ENCODE data around the gene RAE1.

The RAE1 gene

DNA sequence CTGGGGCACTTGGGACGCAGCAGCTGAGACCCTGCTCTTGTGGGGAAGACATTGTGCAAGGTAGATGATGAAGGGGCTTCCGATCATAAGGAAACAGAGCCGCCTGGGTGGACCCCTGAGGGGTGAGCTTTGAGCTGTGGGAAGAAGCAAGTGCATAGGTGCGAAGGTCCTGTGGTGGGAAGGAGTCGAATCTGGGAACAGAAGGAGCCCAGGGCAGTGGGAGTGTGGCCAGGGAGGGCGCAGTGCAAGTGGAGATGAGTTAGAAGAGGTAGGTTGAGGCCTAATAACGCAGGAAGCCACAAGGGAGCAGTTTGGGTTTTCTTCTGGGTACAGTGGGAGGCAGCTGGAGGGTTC, 50.5 kb downstream of the RAE1 start:
- no peak for DNase-seq

DNA sequence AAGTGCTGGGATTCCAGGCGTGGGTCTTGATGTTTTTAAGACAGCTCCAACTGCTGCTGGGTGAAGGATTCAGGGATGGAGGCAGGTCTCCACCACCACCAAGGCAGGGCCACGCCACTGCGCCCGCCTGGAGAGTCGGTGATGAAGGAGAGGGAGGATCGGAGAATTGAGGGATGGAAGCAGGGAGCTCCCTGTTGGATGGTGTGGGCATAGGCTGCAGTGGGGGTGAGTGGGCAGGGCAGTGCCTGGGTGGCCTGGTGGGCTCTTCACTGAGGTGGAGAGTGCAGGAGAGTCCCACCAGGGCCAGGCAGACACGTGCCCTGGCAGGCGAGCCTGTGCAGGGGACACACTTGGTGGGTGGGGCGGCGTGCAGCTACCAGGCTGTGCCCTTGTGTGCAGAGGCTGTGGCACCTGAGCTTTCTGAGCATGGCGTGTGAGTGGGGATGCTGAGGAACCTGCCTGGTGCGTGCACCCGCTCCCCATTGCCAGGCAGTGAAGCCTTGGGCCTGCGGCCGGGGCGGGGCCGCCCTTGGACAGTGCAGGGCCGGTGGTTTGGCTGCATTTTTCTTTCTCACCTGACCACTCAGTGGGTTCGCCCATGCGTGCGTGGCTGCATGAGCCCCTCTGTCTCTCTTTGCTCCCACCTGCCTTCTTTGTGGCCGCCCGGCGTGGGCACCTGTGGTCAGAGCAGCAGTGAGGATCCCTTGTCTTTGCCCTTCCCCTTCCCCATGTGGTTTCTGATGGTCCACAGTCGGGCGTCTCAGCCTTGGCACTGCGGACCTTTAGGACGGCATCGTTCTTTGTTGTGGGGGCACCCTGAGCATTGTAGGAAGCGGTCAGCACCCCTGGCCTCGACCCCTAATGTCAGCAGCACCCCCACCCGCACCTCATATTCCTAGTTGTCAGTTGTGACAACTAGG, 51.4 kb downstream of the RAE1 start:
- no peak for DNase-seq

DNA sequence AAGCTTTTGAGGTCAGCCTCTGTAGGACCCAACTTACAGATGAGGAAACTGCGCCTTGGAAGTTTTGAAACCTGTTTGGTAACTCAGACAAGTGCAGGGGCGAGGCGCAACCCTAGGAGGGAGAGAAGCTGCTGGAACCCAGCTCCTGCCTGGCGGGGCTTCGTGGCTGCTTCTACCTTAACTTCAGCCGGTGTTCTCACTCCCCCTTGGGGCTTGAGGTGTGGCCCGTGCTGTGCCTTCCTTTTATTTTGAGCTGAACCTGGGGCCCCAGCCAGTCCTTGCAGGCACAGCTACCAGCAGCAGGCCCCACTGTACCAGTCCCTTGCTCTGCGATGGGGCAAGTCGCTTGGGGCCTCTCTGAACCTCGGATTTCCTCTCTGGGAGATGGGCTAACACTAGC, 52.2 kb downstream of the RAE1 start:
- no peak for DNase-seq

DNA sequence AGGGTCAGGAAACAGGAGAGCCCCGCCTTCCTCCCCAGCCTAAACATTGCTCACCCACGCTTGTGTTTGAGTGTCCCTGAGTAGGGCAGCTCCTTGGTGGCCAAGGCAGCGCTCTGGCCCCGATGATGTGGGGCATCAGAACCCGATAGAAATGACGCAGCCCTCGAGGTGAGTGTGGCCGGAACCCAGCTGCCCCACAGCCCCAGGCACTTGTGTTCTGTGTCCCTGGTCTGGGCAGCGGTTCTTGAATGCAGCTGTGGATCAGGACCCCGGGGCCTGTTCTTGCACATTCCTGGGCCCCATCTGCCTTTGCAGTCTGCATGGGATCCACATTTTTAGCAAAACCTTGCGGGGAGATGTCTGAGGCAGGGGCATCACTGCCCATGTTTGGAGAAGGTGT, 53.0 kb downstream of the RAE1 start:
- no peak for DNase-seq

DNA sequence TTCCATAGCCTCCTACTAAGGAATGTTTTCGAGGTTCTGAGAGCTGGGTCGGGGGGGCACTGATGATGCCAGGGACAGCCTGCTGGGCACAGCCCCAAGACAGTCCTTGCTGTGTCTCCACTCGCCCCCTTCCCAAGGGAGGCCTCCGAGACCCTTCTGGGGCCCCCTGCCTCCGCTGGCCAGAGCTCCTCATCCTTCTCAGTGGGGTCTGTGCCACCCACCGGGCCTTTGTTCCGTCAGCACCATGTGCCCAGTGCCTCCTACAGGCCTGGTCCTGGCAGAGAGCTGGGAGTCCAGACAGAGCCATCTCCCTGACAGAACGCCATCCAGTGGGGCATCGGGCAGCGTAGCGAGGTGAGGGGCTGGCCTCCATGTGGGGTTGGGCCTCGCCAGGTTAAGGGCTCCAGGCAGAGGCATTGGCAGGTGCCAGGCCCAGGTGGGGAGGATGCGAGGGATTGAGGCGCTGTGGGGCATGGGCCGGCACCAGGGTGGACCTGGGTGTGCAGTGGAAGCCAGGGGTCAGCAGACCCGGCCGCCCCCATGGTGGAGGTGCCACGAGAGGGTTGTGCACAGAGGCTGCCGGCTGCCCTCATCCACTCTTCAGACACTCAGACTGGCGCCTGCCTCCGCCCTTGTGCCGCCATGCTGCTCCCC, 53.5 kb downstream of the RAE1 start:
- DNase-seq, result no peak

DNA sequence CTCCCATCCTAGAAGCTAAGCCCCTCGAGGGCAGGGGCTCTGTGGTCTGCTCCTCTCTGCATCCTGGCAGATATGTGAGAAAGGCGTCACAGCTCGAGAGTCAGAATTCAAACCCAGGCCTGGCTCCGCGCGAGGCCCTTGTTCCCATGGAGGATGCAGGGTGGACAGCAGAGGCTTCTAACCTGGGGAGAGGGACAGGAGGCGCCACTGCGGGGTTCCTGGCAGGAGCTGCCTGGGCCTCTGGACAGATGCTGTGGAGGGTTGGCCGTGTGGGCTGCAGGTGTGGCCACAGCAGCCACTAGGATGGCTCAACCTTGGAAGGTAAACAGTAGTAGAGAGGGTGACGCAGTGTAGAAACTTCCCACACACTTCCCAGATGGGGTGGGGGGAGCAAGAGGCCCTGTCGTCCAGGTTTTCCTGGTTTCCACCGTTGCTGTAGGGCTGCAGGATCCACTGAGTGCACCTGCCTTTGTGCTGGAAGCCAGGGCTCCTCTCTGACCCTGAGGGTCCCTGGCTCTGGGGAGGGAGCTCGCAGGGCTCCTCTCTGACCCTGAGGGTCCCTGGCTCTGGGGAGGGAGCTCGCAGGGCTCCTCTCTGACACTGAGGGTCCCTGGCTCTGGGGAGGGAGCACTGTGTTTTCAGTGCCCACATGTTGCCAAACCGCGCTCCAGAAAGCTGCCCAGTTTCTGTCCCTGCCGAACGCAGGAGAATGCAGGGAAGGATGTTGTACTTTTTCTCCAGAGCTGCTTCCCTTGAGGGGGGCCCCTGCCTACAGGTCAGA, 54.4 kb downstream of the RAE1 start:
- DNase-seq, result no peak

DNA sequence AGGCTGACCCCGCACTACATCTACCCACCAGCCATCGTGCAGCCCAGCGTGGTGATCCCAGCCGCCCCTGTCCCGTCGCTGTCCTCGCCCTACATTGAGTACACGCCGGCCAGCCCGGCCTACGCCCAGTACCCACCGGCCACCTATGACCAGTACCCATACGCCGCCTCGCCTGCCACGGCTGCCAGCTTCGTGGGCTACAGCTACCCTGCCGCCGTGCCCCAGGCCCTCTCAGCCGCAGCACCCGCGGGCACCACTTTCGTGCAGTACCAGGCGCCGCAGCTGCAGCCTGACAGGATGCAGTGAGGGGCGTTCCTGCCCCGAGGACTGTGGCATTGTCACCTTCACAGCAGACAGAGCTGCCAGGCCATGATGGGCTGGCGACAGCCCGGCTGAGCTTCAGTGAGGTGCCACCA, 56.5 kb downstream of the RAE1 start:
- no peak for DNase-seq

DNA sequence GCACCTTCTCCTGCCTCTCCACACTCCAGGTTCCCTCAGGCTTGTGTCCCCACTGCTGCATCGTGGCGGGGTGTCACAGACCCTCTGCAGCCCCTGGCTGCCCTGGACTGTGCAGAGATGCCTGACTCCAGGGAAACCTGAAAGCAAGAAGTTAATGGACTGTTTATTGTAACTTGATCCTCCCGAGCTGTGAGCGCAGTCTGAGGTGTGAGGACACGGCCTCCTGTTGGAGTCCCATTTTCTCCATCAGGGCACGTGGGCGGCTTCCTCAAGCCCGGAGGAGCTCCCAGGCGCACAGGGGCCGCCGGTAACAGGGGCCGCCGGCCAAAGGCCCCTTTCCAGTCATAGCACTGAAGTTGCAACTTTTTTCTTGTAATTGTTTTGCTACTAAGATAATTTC, 57.1 kb downstream of the RAE1 start:
- no peak for DNase-seq

DNA sequence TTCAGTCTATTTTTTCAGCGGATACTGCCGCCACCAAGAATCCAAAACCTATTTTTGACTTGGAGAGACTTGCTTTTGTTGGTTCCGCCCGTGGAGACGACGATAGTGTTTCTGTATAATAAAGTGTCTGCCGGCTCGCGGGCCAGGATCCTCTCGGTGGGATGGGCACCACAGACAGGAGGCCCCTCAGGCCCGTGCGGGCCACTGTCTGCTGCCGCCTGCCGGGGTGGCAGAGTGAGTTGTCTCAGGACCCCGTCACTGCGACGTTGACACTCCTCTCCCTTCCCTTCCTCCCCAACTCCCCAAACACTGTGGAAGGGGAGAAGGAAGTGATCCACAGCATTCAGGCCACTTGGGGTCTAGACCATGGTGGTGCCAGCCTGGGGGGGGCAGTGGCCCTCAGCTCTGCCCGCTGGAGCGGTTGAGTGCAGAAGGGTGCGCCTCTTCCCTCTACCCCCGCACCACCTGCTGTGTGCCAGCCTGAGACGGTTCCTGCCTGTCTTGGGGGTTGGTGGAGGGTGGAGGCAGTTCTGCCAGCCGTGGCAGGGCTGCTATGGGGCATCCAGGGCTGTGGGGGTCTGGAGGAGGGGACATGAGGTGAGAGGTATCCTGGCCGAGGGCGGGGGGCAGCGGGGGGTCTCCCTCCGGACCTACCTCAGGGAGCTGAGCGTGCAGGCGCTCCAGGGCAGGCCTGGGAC, 57.6 kb downstream of the RAE1 start:
- DNase-seq, result no peak

DNA sequence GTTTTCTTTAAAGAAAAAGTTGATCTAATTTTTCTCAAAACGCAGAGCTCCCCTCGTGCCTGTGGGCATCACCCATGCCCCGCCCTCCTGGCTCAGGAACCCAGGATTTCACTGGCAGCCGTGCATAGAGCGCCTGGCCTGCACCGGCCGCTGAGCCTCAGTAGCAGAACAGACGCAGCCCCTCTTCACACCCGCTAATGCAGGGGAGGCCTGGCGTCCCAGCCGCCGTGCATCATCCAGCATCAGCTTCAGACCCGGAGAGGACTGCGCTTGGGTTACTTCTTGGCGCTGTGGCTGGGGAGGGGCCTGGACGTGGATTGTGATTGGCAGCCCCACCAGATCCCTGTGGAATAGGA, 58.2 kb downstream of the RAE1 start:
- DNase-seq, result no peak

DNA sequence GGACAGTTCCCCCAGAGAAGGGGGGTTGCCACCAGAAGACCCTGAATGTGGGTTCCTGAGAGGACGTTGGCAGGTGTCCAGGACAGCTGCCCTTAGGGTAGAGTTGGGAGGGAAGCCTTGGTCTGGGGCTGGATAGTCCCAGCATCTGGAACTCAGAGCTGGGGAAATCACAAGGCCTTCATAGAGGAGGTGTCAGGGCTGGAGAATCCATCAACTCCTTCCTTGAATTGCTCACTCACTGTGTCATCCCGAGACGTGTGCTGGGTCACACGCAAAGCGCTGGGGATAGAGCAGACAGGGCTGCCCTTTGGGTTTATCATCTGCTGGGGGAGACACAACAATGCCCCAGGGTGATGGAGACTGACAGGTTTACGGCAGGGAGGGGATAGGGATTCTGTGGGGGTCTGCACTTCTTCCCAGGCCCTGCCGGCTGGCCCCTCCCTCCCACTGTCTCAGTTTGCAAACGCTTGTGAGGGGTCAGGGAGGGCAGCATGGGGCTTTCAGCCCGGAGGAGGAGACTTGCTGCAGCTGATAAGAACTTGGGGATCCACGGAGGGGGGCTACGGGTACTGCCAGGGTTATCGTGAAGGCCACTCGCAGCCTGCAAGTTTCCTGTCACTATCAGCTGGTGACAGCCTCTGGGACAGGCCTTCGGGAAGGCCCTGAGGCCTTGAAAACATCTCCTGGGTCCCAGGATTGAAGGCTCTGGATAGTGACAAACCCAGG, 58.8 kb downstream of the RAE1 start:
- DNase-seq, result no peak

DNA sequence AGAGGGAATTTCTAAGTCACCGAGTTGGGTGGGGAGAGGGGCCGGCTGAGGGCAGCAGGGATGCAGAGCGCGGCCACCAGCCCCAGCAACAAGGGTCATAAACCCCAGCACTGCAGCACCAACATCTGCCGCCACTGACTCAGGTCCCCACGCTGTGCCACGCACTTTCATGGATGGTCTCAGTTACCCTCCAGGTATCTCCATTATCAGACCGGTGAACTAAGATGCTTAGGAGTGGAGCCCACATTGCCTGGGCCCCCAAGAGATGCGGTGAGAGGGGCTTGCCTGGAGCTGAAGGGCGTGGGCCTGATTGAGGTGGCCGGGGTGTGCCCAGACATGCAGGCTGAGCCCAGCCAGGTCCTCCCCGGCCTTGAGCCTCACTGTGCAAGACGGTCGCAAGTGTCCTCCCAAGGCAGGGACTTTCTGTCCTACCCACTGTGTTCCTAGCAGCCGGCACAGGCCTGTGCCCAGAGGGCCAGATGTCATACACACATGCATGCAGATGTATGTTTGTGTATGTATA, 59.4 kb downstream of the RAE1 start:
- DNase-seq, result no peak

DNA sequence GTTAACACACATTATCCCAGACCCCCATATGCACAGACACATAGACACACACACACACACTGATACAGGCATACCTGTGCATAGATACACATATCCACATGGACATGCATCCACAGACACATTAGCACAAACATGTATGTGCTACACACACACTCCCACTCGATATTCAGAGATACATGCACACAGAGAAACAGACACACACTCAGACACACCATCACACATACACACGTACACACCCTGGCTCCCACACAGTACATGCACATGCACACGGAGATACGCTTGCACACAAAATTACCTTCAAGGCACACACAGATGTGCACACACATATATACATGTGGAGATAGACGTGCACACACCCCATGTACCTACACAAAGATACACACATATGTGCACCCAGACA, 59.9 kb downstream of the RAE1 start:
- no peak for DNase-seq

DNA sequence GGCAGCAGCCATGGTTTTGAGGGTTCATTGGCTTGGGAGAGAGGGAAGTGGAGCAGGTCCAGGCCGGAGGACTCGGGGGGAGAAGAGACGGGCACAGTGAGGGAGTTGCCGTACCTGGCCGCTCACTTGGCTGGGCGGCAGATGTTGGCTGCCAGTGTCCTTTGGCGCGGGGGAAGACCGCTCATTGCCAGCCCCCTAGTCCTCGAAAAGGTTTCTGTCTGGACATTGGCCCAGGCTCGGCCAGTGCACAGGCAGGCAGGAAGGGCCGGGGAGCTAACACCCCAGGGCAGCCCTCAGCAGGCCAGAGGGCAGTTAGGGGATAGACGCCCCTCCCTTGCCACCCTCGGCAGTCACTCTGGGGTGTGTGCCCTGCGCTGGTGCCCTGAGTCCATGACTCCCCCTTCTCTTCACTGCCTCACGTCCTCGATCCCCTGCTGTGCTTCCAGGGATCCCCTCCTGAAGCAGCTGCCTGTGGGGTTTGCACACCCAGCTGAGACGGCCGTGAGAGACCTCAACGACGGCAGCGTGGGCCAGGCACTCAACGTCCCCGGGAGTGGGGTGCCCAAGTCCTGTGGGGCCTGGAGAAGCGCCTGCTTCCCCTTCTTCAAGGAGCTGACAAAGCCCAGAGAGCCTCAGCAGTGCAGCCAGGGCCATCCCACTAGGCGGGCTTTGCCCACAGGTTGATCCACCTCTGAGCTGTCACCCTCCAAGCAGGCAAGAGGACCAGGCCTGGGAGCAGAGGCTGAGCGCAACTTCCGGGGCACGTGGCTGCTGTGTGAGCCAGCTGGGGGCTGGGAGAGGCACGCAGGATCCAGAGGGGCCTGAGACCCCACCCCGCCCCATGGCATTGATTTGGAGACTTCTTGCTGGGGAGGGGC, 60.6 kb downstream of the RAE1 start:
- DNase-seq, result no peak

DNA sequence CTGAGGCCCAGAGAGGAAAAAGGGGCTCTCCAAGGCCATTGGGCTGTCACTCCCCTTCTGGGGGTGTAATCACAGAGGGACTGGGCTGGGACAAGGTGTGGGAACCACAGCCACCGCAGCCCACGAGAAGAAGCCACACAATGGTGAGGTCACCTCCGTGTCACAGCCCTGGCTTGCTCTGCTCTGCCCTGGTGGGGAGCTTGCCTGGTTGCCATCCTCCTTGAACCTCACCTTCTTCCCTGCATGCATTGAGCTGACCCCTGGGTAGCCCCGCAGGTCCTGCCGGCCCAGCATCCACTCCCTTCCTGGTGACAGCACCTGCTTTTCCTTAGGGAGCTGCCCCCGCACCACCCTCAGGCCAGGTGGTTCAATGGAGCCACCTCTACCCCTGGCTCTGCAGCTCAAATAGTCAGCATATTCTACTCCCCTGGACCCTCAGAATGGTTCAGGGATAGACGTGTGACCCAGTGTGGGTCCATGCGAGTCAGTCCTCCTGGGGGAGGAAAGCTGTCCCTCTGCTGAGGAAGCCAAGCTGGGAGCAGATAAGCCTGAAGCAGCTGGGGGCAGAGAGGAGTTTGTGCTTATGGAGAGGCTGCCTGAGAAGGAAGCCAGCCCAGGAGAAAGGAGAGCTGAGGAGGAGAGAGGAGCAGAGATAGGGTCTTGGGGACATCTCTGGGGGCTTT, 61.4 kb downstream of the RAE1 start:
- DNase-seq, result peak; percentile 41

DNA sequence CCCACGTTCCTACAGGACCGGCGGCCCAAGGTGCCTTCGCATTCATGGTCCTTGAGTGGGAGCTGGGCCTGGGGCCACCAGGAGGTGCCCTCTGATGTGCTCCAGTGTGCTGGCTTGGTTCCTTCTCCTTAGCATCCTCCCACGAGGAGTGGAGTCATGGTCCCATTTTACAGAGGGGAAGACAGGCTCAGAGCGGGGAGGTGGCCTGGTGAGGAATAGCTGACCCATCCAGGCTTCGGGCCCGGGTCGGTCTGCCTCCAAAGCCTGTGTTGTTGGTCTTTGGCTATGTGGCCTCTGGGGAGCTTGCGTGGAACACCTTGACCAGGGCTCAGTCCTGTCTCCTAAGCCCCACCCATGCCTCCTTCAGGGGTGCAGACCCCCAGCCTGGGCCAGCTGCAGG, 62.9 kb downstream of the RAE1 start:
- DNase-seq, result no peak

DNA sequence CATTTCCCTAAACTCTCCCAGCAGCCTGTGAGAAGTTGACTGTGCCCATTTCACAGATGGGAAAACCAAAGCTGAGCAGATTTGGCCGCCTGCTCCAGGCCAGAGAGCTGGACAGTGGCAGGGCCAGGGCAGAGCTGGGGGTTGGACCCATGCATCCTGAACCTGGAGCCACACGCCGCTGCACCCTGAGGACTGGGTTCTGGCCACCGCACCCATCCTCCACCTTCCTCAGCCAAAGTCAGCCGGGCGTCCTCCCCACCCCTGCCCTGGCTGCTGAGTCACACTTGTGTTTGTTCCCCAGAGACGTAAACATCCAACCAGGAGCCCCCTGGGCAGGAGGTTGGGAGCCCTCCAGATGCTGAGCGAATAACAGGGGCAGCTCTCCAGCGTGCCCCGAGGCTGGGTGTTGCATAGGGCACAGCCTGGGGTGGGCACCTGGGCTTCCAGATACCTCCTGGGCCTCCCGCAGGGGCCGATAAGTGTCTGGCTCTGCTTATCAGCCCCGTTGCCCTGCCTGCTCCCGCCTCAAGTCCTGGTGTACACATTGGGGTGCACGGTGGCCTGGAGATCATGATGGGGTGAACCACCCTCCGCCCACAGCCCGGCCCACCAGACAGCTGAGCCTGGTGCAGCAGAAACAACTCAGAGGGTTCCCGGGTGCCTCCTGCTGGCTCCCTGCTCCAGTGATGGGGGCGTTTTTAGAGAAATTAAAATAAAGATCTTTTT, 64.0 kb downstream of the RAE1 start:
- no peak for DNase-seq

DNA sequence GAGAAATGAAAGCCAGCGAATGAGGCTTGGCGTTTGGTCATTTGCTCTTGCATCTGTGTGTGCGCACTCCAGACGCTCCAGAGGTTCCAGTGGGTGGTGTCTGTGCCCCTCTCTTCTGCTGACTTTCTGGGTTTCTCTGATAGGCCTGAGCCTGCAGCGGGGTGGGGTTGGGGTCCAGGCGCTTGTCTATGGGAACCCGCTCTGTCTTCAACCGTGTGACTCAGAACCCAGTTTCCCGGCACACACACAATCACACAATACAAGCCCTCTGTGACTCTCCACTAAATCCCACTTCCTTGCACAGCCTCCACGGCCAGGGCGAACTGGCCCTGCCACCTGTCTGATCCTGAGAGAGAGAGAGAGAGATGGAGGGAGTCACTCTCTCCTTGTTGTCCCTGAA, 64.7 kb downstream of the RAE1 start:
- DNase-seq, result no peak

DNA sequence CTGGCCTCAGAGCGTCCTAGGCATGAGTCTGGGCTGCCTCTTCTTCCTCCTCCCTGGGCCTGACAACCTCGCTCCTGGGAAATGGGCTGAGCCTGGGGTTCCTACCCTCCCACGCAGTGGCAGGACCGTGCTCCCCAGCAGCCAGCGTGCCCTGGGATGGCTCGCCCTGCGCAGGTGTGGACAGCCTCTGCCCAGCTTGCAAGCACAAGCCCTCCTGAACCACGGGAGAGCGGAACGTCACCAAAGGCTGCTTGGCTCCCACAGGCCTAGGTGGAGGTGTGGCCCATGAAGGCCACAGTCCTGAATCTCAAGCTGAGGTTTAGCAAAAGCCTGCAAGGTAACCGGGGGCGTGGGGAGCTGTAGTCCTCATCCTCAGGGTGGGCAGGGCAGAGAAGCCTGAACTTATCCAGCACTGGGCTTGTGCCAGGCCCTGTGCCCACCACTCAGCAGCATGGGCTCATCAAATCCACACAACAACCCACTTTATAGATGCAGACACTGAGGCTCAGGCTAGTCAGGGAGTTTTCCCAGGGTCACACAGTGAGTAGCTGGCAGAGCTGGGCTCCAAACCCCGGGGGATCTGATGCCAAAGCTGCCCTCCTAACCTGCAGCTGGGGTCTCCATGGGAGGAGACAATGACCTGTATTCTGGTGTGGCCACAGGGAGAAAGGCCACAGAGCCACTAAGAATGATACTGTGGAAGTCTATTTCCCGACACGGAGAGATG, 65.4 kb downstream of the RAE1 start:
- no peak for DNase-seq
